ENCODE results near the gene RBM48. TPM values are rescaled to one million over a fixed set of nuclear protein-coding genes. Genes with fewer than 3 reads are reported as not detected.

RBM48 gene
- total and polyA plus RNA-seq, 2 of the 8 experiments (the other 6 are each of a cell fraction or from before 2014, with no cell fraction given), result 4.3 to 8.6 TPM

DNA sequence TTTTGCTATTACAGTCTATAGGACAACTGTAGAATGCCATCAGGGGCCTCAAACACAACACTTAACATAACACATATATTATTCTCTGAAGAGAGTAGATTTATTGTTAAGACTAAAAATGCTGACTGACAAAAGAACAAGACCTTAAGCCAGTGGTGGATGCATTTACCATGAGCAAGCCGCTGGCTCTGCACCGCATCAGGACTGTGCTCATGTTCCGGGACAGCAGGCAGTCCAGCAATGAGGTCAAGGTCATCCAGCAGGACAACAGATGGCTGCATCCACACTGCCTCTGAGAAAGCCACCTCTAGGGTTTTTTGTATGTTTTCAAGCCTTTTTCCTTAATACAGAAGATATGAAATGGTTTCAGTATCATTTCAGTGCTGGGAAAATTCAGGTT, 24.0 kb upstream of the RBM48 start:
- Histone ChIP-seq H3K23me2 (ENCODE audit: low read depth, low read length) (no peaks in the 10 kb centered on the region), H3K27ac (ENCODE audit: low read depth, low read length) (no peak overlapping the region), H3K56ac (replicated peaks; ENCODE audit: insufficient read length, low read depth, low read length) (no peak overlapping the region), H3K4me3 (ENCODE audit: extremely low read depth in 1 of 4, insufficient read depth in 2 of 4, low read depth in 3 of 4, low read length in 4 of 4) (no peak overlapping the region), H3K23ac (ENCODE audit: insufficient read length) (no peak overlapping the region), H3K14ac (ENCODE audit: insufficient read length) (no peak overlapping the region), H3K79me1 (ENCODE audit: low read depth, low read length) (no peaks in the 10 kb centered on the region), H2BK12ac (ENCODE audit: low read depth, low read length) (no peak overlapping the region), H3K9ac (replicated peaks in 1 of 4; ENCODE audit: extremely low read depth in 1 of 4, low read depth in 3 of 4, low read length in 3 of 4) (no peak overlapping the region; a peak in 1 of 7 replicates), H4K8ac (ENCODE audit: extremely low read depth, insufficient read depth, low read length) (no peak overlapping the region), H2BK120ac (replicated peaks; ENCODE audit: low read depth, low read length) (no peak overlapping the region), H4K20me1 (replicated peaks in 1 of 2; ENCODE audit: control insufficient read depth in 1 of 2, insufficient read depth in 2 of 2, low read length in 2 of 2) (peaks cover 0 to 2% of the 10 kb centered on the region in 2 experiments), H3K9me3 (ENCODE audit: insufficient read depth in 2 of 2, low read depth in 1 of 2, low read length in 1 of 2) (no peaks in the 10 kb centered on the region), H2BK15ac (ENCODE audit: low read length) (no peak overlapping the region), H3K36me3 (ENCODE audit: control insufficient read depth in 2 of 4, insufficient read depth in 4 of 4, low read length in 3 of 4) (peaks cover 2 to 41% (median 11%) of the 10 kb centered on the region in 4 experiments; a peak in 6 of 8 replicates), H4K5ac (ENCODE audit: insufficient read length, low read depth, low read length) (no peak overlapping the region), H4K91ac (replicated peaks; ENCODE audit: insufficient read length, low read length) (no peak overlapping the region), H3K27me3 (replicated peaks in 1 of 4; ENCODE audit: control insufficient read depth in 3 of 4, extremely low read depth in 1 of 4, insufficient read depth in 3 of 4, low read length in 3 of 4) (no peaks in the 10 kb centered on the region), H3K4me1 (replicated peaks in 1 of 4; ENCODE audit: control insufficient read depth in 3 of 4, insufficient read depth in 4 of 4, low read length in 3 of 4) (no peaks in the 10 kb centered on the region), H2BK5ac (ENCODE audit: low read depth, low read length) (no peak overlapping the region), H2AFZ (ENCODE audit: low read length) (no peak overlapping the region), H3K79me2 (ENCODE audit: control insufficient read depth in 1 of 2, insufficient read depth in 2 of 2, low read length in 2 of 2) (no peaks in the 10 kb centered on the region), H2AK5ac (ENCODE audit: low read depth, low read length) (no peak overlapping the region), H3K18ac (ENCODE audit: extremely low read depth, low read length) (no peak overlapping the region), H2BK20ac (ENCODE audit: low read length) (no peak overlapping the region), H3K4ac (replicated peaks; ENCODE audit: insufficient read length, low read depth, low read length) (no peak overlapping the region), H3K4me2 (ENCODE audit: insufficient read depth in 1 of 2, low read depth in 2 of 2, low read length in 2 of 2) (no peak overlapping the region)
- CTCF ChIA-PET (ENCODE audit: partially characterized antibody), result no interaction called here
- DNase-seq (ENCODE audit: low read depth in 1 of 2, low spot score in 2 of 2) (no peak), FAIRE-seq (no peak)
- TF ChIP-seq POLR2A (IDR thresholded peaks at IDR 0.05; ENCODE audit: control extremely low read depth in 1 of 2, low read depth in 2 of 2, low read length in 2 of 2), result no peak
- TF ChIP-seq HDAC6 (IDR thresholded peaks at IDR 0.05; ENCODE audit: low read depth, low read length), result no peak
- WGBS, 2 experiments (ENCODE audit: extremely low coverage in 1 of 2, insufficient coverage in 1 of 2, insufficient read length in 1 of 2, insufficient replicate concordance in 2 of 2, low coverage in 1 of 2, low lambda C conversion rate in 2 of 2, missing lambda C conversion rate in 1 of 2), result 95% methylated on average over 3 of the region's 3 CpGs; no CpG with 5 or more reads in 1 of the 2 experiments
- POLR2A ChIA-PET (ENCODE audit: partially characterized antibody), result no interaction called here

Data from H1 (cell line).